Type B pancreatic cell (in vitro differentiated cells): Measurements from ENCODE around the gene SPARCL1. TPM values are rescaled to one million over a fixed set of nuclear protein-coding genes. Genes with fewer than 3 reads are reported as not detected.

Source experiments
- DNase-seq: peaks from one replicate; pipeline ENCODE4 v3.0.0; 2021; ENCODE audit warnings: mixed read lengths; ENCODE audit not compliant: unreplicated experiment; ENCODE audit errors: extremely low spot score
- H3K27ac Mint-ChIP-seq: 2 replicates; pipeline ENCODE4 v1.8.0; 2021; ENCODE audit warnings: mild to moderate bottlenecking, mixed read lengths
- H3K27me3 Mint-ChIP-seq: 2 replicates; pipeline ENCODE4 v1.8.0; 2021; ENCODE audit warnings: mixed read lengths
- H3K36me3 Mint-ChIP-seq: 2 replicates; pipeline ENCODE4 v1.8.0; 2021; ENCODE audit warnings: mixed read lengths
- H3K4me1 Mint-ChIP-seq: one replicate; pipeline ENCODE4 v1.8.0; 2021; ENCODE audit warnings: mixed read lengths; ENCODE audit not compliant: unreplicated experiment
- H3K4me3 Mint-ChIP-seq: 2 replicates; pipeline ENCODE4 v1.8.0; 2021; ENCODE audit warnings: mild to moderate bottlenecking, mixed read lengths
- H3K9me3 Mint-ChIP-seq: 2 replicates; pipeline ENCODE4 v1.8.0; 2021; ENCODE audit warnings: mixed read lengths
- CTCF ChIP-seq: fragments of 200-600 bp; sonication (generic); conservative IDR thresholded peaks from 2 replicates; pipeline ENCODE4 v1.5.0; 2021; ENCODE audit warnings: antibody characterized with exemption, mild to moderate bottlenecking
- total RNA-seq: library from RNA; stranded (reverse); gene quantifications from 2 replicates; pipeline ENCODE4 v1.2.1, GENCODE V29; 2021; ENCODE audit warnings: low replicate concordance

SPARCL1 gene
- total RNA-seq, 1 donor from 2014 or later: 11.2 TPM

DNA sequence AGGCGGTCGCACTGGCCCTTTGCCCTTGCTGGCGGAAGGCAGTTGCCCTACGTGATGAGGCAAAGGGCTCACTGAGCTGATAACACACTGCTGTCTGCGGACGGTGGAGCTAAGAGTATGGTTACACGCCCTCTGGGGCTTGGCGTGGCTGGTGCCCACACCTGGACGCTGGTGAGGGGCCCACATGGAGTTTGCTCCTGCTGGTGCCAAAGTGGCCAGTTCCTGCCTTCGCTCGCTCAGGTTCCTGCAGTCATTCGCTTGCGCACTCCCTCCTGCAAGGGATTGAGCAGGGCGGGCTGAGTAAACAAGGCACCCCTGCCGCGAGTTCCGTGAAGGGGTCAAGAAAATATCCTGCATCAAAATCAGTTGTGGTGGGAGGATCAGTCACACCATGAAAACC, 18.4 kb downstream of the SPARCL1 start:
- H3K4me1 Mint-ChIP-seq: peaks cover 11% of the 10 kb centered on the region
- no peak for DNase-seq
- H3K27ac Mint-ChIP-seq: no peak overlapping the region
- no peak for TF ChIP-seq CTCF
- H3K4me3 Mint-ChIP-seq: no peak overlapping the region
- H3K36me3 Mint-ChIP-seq: no peaks in the 10 kb centered on the region
- H3K27me3 Mint-ChIP-seq: no peaks in the 10 kb centered on the region
- no peaks in the 10 kb centered on the region for H3K9me3 Mint-ChIP-seq

- no peak for TF ChIP-seq CTCF
- H3K4me1 Mint-ChIP-seq: peaks cover 12% of the 10 kb centered on the region
- H3K4me3 Mint-ChIP-seq: no peak overlapping the region
- H3K36me3 Mint-ChIP-seq: no peaks in the 10 kb centered on the region
- no peak overlapping the region for H3K27ac Mint-ChIP-seq
- DNase-seq: no peak
- H3K27me3 Mint-ChIP-seq: no peaks in the 10 kb centered on the region
- H3K9me3 Mint-ChIP-seq: no peaks in the 10 kb centered on the region
These were observed 22.0 kb downstream of the SPARCL1 start for GRCh38 chr4:87506974-87507701.

- Mint-ChIP-seq H3K27ac (no peak overlapping the region), H3K4me3 (no peak overlapping the region), H3K36me3 (no peaks in the 10 kb centered on the region), H3K4me1 (peaks cover 5% of the 10 kb centered on the region), H3K9me3 (no peaks in the 10 kb centered on the region), H3K27me3 (no peaks in the 10 kb centered on the region)
- TF ChIP-seq CTCF: peak; percentile 26
- no peak for DNase-seq
These were observed 23.3 kb downstream of the SPARCL1 start for GRCh38 chr4:87505862-87506261.

DNA sequence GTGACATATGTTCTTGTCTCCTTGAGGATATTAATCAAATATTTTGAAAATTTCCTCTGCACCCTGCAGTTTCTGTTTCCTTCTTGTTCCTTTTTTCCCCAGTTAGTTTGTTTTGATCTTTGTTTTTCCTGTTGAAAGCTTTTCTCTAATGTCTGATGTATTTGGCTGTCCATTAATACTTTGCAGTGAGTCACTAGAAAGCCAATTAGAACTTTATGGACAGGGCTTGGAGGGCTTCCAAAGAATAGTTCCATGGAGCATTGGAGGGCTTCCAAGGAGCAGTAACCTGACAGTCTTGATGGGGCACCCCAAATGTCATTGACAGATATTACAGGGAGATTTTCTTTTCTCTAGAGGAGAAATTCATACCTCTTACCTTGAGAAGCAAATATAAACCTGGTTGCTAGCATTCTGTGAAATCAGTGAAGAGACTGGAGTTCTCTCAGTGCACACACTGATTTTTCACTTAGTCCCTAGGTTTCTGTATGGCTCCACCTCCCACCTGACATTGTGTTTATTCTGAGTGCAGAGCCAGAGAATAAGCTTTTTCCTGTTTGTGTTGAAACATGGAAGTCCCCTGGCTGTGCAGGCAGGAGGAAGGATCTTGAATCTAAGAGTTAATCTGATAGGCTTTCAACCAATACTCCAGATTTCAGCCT, 26.5 kb downstream of the SPARCL1 start:
- no peak overlapping the region for H3K27ac Mint-ChIP-seq
- no peak overlapping the region for H3K4me3 Mint-ChIP-seq
- H3K4me1 Mint-ChIP-seq: peaks cover 11% of the 10 kb centered on the region
- H3K27me3 Mint-ChIP-seq: no peaks in the 10 kb centered on the region
- H3K9me3 Mint-ChIP-seq: no peaks in the 10 kb centered on the region
- H3K36me3 Mint-ChIP-seq: no peaks in the 10 kb centered on the region
- no peak for TF ChIP-seq CTCF
- no peak for DNase-seq

GRCh38 chr4:87500092-87500462, 29.1 kb downstream of the SPARCL1 start:
- H3K9me3 Mint-ChIP-seq: no peaks in the 10 kb centered on the region
- H3K4me1 Mint-ChIP-seq: peaks cover 11% of the 10 kb centered on the region
- DNase-seq: no peak
- H3K36me3 Mint-ChIP-seq: no peaks in the 10 kb centered on the region
- no peak overlapping the region for H3K4me3 Mint-ChIP-seq
- TF ChIP-seq CTCF: no peak
- no peaks in the 10 kb centered on the region for H3K27me3 Mint-ChIP-seq
- no peak overlapping the region for H3K27ac Mint-ChIP-seq
